CD4-positive, alpha-beta T cell treated with Interleukin-21 for 1 hour (primary cell): ENCODE measurements around the gene CA11.

Source experiments
- DNase-seq: peaks from one replicate; pipeline ENCODE4 v3.0.0-alpha.2; 2020

CA11 gene

DNA sequence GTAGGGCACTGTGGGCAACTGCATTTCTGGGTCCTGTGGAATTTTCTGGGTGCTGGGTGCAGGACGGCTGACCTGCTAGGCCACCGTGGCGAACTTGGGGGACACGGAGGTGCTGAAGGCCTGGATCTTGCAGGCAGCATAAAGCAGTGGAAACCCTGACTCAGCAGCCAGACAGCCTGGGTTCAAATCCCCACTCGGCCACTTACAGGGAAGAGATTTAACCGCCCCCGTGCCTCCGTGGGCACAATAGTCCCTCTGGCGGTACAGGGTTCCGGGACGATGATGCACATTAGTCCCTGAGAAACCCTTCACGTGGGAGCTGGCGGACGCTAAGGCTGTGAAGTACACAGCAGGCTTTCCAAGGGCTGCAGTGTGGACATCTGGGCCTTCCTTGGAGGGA lies 34.1 kb downstream of the CA11 start:
- DNase-seq: no peak

DNA sequence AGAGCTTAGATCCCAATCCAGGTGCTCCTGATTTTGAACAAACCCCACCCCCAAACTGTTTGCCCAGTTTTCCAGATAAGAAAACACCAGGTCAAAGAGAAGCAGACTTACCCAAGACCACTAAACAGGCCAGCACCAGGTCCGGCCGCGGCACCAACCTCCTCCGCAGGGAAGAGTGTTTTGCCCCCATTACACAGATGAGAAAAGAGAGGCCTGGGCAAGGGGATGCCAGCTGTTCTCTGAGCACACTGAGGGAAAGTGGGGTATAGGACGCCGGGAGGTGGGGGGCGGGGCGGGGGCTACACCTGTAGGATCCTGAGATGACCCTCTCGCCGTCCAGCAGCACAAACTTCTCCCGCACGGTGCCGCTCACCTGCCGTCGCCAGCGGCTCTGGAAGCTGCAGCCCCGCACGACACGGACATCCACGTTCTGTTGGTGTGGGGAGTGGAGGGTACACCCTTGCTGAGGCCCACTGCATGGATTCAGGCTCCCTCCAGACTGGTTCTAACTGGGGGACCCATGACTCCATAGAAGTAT lies 36.3 kb downstream of the CA11 start:
- DNase-seq: no peak

DNA sequence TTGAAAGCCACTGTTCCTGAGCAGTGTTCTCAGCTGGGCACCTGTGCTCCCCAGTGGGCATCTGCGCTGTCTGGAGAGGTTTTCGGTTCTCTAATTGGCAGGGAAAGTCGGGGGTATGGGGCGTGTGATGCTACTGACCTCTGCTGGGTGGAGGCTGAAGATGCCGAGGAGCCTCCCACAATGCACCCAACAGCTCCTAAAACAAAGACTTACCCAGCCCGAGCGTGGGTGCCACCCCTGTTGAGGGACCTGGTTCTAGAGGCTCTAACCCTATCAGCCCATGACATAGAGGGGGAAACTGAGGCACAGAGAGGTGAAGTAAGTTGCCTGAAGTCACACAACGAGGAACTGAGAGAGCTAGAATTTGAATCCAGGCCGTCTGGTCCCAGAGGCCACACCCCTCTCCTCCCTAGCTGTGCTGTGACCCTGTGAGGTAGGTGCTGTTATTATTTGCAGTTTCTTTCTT lies 37.2 kb downstream of the CA11 start:
- DNase-seq: peak; percentile 69

DNA sequence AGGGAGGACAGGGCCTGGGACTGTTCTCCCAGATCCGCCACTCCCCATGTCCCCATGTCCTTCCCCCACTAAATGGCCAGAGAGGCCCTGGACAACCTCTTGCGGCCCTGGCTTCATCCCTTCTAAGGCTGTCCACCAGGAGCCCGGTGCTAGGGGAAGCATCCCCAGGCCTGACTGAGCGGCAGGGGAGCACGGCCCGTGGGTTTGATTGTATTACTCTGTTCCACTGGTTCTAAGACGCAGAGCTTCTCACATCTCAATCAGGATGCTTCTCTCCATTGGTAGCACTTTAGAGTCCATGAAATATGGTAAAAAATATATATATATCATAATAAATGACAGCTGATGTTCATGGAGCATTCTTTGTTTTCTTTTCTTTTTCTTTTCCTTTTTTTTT lies 38.6 kb downstream of the CA11 start:
- DNase-seq: no peak

DNA sequence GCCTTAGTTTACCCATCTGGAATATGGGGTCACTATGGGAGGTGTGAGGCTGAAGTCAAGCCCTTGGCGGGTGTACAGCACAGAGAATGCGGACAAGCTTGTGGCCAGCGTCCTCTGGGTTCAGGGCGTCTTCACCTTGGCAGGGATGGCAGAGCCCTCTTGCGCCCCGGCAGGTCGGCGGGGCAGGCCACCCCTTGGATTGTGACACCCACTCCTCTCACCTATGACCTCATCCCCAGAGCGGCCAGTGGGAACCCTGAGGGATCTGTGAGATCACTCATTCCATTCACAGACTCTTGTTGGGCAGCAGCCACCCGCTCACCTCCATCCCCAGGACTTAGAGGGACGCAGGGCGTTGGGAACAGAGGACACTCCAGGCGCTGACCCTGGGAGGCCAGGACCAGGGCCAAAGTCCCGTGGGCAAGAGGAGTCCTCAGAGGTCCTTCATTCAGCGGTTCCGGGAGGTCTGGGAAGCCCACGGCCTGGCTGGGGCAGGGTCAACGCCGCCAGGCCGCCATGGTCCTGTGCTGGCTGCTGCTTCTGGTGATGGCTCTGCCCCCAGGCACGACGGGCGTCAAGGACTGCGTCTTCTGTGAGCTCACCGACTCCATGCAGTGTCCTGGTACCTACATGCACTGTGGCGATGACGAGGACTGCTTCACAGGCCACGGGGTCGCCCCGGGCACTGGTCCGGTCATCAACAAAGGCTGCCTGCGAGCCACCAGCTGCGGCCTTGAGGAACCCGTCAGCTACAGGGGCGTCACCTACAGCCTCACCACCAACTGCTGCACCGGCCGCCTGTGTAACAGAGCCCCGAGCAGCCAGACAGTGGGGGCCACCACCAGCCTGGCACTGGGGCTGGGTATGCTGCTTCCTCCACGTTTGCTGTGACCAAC lies 39.3 kb downstream of the CA11 start, which contains the start of gene SPACA4:
Gene SPACA4 (plus strand): TSS at position 280 of the 896 bp plus-strand sequence. CDS start 237 bp downstream, at position 517.
- no peak for DNase-seq

DNA sequence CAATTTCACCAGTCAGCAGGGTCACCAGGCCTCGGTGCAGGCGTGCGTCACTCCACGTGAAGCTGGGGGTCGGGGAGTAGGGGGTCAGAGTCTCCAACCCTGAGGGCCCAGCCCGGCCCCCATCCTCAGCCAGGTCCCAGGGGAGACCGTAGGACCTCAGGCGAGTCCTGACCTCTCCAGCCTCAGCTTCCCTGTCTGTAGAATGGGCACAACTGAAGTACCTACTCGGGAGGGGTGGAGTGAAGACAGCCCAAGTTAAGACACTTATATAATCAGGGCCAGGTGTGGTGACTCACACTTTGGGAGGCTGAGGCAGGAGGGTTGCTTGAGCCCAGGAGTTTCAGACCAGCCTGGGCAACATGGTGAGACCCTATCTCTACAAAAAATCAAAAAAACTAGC lies 42.1 kb downstream of the CA11 start:
- DNase-seq: no peak

DNA sequence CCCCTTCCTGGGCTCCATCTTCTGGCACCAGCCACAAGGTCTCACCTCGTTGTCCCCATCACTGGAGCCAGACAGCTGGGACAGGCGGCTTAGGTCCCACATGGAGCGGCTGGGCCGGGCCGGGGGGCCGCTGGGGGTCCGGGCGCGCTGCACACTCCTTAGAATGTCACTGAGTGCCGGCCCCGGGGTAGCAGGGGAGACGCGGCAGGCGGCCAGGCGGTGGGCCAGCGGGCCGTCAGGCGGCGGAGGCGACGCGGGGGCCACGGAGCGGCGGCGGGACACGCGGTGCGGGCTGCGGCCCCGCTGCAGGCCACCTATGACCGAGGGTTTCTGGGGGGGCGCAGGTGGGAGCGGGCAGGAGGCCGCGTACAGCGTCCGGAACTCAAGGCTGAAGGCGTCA lies 42.5 kb downstream of the CA11 start:
- no peak for DNase-seq

DNA sequence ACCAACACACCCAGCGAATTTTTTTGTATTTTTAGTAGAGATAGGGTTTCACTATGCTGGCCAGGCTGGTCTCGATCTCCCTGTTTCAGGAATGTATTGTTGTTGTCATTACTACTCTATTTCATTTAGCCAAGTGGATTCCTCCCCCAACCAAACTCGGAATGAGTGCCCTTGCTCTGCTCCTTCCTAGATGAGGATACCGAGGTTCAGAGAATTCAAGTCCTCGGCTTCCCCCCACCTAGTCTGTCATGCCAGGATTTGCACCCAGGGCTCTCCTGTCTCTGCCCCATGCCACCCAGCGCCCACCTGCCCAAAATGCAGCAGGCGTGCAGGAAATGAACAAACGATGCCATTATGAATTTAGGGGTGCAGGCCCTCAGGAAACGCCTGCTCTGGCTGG lies 43.0 kb downstream of the CA11 start:
- DNase-seq: no peak

DNA sequence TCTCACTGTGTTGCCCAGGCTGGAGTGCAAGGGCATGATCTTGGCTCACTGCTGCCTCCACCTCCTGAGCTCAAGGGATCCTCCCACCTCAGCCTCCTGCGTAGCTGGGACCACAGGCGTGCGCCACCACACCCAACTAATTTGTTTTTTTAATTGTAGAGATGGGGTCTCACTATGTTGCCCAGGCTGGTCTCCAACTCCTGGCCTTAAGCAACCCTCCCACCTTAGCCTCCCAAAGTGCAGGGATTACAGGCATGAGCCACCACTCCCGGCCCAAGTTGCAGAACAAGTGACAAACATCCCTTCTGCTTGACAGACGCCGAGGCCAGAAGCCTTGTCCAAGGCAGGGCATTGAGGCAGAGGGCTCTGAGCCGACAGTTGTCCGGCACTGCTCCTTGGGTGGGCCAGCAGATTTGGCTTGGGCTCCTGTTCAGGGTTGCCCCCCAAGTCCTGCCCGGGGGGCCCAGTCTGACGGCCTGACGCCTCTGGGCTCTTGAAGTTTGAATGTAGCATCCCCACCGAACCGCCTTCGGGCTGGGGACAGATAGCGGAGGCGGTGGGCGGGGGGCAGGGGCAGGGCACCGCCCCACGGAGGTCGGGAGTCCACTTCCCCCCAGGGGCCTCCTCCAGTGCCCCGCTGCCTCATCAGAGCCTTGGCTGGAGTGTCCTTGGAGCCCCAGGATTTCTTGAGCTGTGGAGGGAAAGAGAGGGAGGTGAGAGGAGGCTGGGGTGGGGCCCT lies 45.1 kb downstream of the CA11 start:
- DNase-seq: no peak

DNA sequence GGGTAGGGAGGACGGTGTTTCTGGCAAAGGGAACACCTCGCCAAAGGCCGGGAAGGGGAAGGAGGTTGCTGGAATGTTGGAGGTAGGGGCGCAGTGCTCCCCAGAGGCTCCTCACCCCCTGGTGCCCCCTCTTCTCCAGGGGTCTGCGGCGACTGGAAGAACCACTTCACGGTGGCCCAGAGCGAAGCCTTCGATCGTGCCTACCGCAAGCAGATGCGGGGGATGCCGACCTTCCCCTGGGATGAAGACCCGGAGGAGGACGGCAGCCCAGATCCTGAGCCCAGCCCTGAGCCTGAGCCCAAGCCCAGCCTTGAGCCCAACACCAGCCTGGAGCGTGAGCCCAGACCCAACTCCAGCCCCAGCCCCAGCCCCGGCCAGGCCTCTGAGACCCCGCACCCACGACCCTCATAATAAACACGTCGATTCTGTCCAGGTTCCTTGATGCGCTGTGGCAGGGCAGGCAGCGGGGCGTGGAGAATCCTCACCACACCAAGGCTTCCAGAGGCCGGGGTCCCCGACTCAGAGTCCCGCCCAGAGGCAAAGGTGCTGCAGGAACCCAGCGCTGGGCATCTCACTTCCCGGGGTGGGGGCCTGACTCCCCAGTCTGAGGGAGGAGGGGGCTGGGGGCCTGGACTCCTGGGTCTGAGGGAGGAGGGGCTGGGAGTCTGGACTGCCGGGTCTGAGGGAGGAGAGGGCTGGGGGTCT lies 46.8 kb downstream of the CA11 start:
- no peak for DNase-seq

DNA sequence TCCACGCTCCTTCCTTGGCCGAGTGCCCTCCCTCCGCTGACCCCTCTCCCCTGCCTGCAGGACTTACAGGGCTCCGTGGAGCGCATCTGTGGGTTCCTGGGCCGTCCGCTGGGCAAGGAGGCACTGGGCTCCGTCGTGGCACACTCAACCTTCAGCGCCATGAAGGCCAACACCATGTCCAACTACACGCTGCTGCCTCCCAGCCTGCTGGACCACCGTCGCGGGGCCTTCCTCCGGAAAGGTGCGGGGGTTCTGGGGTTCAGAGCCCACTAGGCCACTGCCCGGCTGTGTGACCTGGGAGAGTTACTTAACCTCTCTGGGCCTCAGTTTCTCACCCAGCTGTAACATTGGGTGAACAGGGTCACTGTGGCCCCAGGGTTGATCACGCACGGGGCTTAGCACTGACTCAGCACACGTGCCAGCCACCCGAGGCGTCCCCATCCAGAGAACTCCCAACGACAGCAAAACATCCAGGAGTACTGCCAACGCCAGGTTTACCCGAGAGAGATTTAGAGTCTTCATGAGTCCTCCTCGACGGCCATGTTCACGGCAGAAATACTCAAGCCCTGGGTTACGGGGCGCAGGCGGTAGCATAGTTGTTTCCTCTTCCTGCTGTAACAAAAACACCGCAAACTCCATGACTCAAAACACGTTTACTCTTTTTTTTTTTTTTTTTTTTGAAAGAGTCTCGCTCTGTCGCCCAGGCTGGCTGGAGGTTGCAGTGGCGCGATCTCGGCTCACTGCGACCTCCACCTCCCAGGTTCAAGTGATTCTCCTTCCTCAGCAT lies 49.1 kb downstream of the CA11 start:
- peak; percentile 68 for DNase-seq

DNA sequence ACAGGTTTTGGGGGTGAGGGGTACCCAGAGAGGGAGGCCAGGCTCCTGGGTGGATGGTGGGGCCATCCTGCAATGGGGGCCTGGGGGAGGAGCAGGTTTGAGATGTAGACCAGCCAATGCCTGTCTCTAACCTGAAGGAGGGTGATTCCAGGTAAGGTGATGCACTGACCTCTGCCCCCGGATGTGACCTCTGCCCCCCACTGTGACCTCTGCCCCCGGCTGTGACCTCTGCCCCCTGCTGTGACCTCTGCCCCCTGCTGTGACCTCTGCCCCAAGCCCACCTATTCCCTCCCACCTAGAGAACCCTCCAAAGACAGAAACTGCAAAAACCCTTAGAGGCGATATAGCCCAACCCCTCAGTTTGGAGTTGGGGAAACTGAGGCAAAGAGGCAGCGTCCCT lies 49.8 kb downstream of the CA11 start:
- DNase-seq: no peak

DNA sequence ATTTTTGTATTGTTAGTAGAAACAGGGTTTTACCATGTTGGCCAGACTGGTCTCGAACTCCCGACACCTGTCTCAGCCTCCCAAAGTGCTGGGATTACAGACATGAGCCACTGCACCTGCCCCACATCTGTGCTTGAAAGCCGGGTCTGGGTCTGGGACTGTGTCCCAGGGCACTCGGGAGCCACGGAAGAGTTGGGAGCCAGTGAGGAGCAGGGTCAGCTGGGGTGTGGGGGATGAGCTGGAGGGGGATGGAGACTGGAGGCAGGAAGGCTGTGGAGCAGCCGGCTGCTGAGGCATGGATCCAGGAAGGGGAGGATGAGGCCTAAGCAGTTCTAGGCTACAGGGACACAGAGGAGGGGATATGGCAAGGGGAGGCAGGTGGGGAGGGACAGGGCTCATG lies 50.2 kb downstream of the CA11 start:
- no peak for DNase-seq

DNA sequence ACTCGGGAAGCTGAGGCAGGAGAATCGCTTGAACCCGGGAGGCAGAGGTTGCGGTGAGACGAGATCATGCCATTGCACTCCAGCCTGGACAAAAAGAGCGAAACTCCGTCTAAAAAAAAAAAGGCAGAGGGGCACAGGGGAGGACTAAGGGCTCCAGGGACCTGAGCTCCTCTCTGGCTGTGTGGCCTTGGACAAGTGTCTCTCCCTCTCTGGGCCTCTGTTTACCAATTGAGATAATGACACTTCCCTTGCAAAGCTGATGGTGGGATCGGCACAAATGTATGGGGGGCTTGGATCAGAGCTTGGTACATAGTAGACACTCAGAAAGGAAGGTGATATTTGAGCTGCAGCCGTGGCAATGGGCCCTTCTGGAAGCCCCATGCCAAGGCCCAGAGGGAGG lies 50.8 kb downstream of the CA11 start:
- no peak for DNase-seq

DNA sequence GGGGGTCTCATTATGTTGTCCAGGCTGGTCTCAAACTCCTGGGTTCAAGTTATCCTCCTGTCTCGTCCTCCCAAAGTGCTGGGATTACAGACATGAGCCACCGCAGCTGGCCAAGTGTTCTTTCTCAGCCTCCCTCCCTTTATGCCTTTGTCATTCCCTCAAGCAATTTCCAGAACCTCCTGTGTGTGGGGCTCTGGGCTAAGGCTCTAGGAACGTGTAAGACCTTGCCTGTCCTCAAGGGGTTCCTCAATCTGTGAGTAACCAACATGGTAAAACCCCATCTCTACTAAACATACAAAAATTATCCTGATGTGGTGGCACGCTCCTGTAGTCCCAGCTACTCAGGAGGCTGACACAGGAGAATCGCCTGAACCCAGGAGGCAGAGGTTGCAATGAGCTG lies 55.0 kb downstream of the CA11 start:
- no peak for DNase-seq

DNA sequence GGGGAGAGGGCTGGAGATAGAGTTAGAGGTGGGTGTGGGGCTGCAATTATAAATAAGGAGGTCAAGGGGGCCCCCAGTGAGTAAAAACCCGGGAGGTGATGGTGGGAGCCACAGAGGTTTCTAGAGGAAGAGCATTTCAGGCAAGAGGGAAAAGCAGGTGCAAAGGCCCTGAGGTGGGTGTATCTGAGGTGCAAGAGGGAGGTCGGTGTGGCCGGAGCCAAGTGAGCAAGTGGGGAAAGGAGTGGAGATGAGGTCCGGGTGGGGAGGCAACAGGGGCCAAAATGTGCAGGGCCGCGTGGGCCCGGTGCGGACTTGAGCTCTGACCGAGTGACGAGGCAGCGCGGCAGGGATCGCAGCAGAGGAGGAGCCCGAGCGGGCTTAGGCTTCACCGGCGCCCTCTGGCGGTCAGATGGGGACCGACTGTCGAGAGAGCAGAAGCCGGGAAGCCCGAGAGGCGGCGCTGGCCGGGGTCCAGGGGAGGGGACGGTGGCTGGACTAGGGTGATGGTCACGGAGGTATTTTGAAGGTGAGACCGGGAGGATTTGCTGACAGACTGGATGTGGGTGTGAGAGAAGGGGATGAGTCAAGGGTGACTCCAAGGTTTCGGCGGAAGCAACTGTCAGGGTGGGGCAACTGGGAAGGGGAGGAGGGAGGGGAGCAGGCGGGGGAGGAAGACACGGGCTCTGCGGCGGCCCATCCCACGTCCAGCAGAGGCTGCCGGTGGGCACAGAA lies 57.2 kb downstream of the CA11 start:
- peak; percentile 85 for DNase-seq
